Esophagus muscularis mucosa (tissue), 4 donors: ENCODE data around the gene DYNLRB1.

Source experiments
- CTCF ChIP-seq, 3 experiments: fragments of 200-600 bp in 2 of 3; fragments of 450-650 bp in 1 of 3; sonication (generic) in 2 of 3; IDR thresholded peaks; one replicate each; pipeline ENCODE4 v1.5.1; 2017 to 2019; ENCODE audit warnings: antibody characterized with exemption in 3 of 3, mild to moderate bottlenecking in 2 of 3, moderate library complexity in 1 of 3
- EP300 ChIP-seq: sonication (generic); formaldehyde crosslinking; IDR thresholded peaks from one replicate; pipeline ENCODE4 v1.6.1; 2017; ENCODE audit warnings: antibody characterized with exemption
- POLR2A ChIP-seq: fragments of 450-650 bp; IDR thresholded peaks from one replicate; pipeline ENCODE4 v1.6.1; 2017; ENCODE audit warnings: antibody characterized with exemption, moderate library complexity, mild to moderate bottlenecking, low read depth
- POLR2AphosphoS5 ChIP-seq, 2 donors: sonication (generic); formaldehyde crosslinking; IDR thresholded peaks; one replicate each; pipeline ENCODE4 v1.6.1; 2017; ENCODE audit warnings: antibody characterized with exemption in 2 of 2

DNA sequence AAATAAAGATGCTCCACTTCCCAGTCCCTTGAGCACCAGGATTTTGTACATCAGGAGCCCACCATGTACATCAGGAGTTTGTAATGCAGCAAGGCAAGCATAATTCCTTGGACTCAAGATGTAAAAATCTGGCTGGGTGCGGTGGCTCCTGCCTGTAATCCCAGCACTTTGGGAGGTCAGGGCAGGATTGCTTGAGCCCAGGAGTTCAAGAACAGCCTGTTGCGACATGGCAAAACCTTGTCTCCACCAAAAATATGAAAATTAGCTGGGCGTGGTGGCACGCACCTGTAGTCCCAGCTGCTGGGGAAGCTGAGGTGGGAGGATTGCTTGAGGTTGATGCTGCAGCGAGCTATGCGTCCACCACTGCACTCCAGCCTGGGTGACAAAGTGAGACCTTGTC, 26.2 kb downstream of the DYNLRB1 start:
- no peak for TF ChIP-seq EP300
- no peak for TF ChIP-seq POLR2A
- TF ChIP-seq CTCF (IDR thresholded peaks at IDR 0.05) = no peak
- TF ChIP-seq POLR2AphosphoS5 (IDR thresholded peaks at IDR 0.05) = no peak
